Tibial nerve (tissue), 4 donors: ENCODE measurements around the gene NFE2L3. TPM values are rescaled to one million over a fixed set of nuclear protein-coding genes. Genes with fewer than 3 reads are reported as not detected.

Experiments used
- DNase-seq, 2 donors: peaks; one replicate each; pipeline ENCODE4 v3.0.0-alpha.2; 2019; ENCODE audit warnings: low spot score in 2 of 2
- H3K27ac ChIP-seq, 4 donors: fragments of 200-600 bp; sonication (generic) in 3 of 4; one replicate each; pipeline ENCODE4 v1.5.1; 2017 to 2019; ENCODE audit warnings: mild to moderate bottlenecking in 1 of 4
- H3K27me3 ChIP-seq, 2 donors: fragments of 200-600 bp; sonication (generic) in 1 of 2; one replicate each; pipeline versions ENCODE4 v1.5.1 to v1.6.0; 2017 to 2019
- H3K36me3 ChIP-seq, 3 donors: fragments of 200-600 bp; sonication (generic); one replicate each; pipeline ENCODE4 v1.5.1; 2018 to 2019
- H3K4me1 ChIP-seq, 4 donors: fragments of 200-600 bp; sonication (generic) in 3 of 4; one replicate each; pipeline ENCODE4 v1.5.1; 2017 to 2019
- H3K4me3 ChIP-seq, 4 donors: fragments of 200-600 bp; sonication (generic) in 3 of 4; one replicate each; pipeline ENCODE4 v1.5.1; 2017 to 2019; ENCODE audit warnings: mild to moderate bottlenecking in 1 of 4, moderate library complexity in 1 of 4
- H3K9me3 ChIP-seq, 4 donors: fragments of 200-600 bp; sonication (generic) in 3 of 4; one replicate each; pipeline ENCODE4 v1.5.1; 2017 to 2019
- EP300 ChIP-seq, 2 donors: sonication (generic); formaldehyde crosslinking; IDR thresholded peaks; one replicate each; pipeline ENCODE4 v1.6.1; 2017; ENCODE audit warnings: antibody characterized with exemption in 2 of 2, mild to moderate bottlenecking in 1 of 2
- POLR2A ChIP-seq, 2 donors: fragments of 450-650 bp; IDR thresholded peaks; one replicate each; pipeline ENCODE4 v1.6.1; 2017; ENCODE audit warnings: antibody characterized with exemption in 2 of 2, mild to moderate bottlenecking in 2 of 2, moderate library complexity in 2 of 2
- WGBS, 2 donors: methylation state at CpG; one replicate each; pipeline ENCODE4 v1.1.5; 2018; 5-methylcytosine and 5-hydroxymethylcytosine counted together
- total RNA-seq, 4 donors: library from RNA; depleted of rRNA; stranded (reverse); fragments of >200 nt; gene quantifications; one replicate each; pipeline ENCODE4 v1.1.0, GENCODE V29; 2016
- TF ChIP-seq, protein P1 (sequence below), 5 experiments: fragments of 200-600 bp in 3 of 5; fragments of 450-650 bp in 2 of 5; sonication (generic) in 3 of 5; IDR thresholded peaks; one replicate each; pipeline ENCODE4 v1.5.1; 2016 to 2019; ENCODE audit warnings: antibody characterized with exemption in 5 of 5, mild to moderate bottlenecking in 3 of 5, moderate library complexity in 2 of 5

The NFE2L3 gene
- total RNA-seq, 4 donors from 2014 or later: 2.7 to 6.5 (median 5.1) TPM

DNA sequence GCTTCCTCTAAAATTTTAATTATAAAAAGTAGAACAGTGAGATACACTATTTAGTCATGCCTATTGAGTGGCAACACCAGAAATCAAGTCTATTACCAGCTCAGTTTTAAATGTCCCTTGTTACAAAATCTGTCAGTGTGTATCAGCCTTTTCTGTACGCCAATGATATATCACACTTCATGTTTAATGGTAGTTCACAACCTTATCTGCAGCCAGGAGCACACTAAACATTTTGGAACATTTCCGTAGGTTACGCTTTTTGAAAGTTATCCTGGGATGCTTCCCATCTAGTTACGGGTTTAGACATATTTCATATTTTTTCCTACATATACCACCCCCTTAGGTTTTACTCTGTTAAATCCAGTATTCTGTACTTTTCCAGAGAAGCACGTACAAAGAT lies 43.2 kb downstream of the NFE2L3 start:
- H3K9me3 ChIP-seq: no peaks in the 10 kb centered on the region
- H3K4me3 ChIP-seq: no peak overlapping the region
- DNase-seq: no peak
- TF ChIP-seq POLR2A (IDR thresholded peaks at IDR 0.05): no peak
- no peak for TF ChIP-seq EP300 (IDR thresholded peaks at IDR 0.05)
- TF ChIP-seq, protein P1, sequence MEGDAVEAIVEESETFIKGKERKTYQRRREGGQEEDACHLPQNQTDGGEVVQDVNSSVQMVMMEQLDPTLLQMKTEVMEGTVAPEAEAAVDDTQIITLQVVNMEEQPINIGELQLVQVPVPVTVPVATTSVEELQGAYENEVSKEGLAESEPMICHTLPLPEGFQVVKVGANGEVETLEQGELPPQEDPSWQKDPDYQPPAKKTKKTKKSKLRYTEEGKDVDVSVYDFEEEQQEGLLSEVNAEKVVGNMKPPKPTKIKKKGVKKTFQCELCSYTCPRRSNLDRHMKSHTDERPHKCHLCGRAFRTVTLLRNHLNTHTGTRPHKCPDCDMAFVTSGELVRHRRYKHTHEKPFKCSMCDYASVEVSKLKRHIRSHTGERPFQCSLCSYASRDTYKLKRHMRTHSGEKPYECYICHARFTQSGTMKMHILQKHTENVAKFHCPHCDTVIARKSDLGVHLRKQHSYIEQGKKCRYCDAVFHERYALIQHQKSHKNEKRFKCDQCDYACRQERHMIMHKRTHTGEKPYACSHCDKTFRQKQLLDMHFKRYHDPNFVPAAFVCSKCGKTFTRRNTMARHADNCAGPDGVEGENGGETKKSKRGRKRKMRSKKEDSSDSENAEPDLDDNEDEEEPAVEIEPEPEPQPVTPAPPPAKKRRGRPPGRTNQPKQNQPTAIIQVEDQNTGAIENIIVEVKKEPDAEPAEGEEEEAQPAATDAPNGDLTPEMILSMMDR (IDR thresholded peaks at IDR 0.05): no peak
- H3K4me1 ChIP-seq: peaks cover 0 to 67% (median 53%) of the 10 kb centered on the region in 4 donors
- no peaks in the 10 kb centered on the region for H3K27me3 ChIP-seq
- peaks cover 0 to 72% (median 13%) of the 10 kb centered on the region in 3 donors for H3K36me3 ChIP-seq
- H3K27ac ChIP-seq: no peak overlapping the region
- 80 to 84% methylated on average over 5 of the region's 5 CpGs for WGBS, 2 donors

DNA sequence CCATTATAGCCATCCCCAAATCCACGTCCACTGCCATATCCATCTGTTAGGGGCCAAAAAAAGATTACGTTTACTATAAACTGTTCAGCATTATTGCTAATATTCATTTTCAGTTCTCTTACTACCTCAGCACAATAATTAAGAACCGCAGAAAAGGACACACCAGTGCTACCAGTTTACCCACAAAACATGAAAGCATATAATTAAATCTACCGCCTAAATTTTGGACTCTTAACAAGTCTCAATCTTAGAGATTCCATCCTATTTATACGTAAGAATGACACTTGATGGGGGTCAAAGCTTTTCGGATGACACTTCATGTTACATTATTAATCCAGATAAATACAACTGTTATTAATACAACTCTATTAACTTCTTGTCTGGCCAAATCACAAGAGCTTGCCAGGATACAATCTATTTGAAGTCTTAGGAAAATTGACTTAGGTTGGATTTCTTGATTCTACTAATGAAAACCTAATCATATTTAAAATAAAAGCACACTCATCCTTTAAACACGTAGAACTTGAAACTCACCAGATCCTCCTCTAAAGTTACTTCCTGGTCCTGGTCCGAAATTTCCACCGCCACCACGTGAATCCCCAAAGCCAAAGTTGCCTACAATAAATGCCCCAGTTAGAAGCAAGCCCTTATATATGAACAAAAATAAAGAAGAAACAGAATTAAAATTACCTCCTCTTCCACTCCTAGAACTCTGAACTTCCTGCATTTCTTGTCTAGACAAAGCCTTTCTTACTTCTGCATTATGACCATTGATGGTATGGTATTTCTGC lies 44.1 kb downstream of the NFE2L3 start:
- TF ChIP-seq, protein P1 (IDR thresholded peaks at IDR 0.05): no peak
- TF ChIP-seq POLR2A (IDR thresholded peaks at IDR 0.05) (no peak), EP300 (IDR thresholded peaks at IDR 0.05) (no peak)
- Histone ChIP-seq H3K36me3 (peaks cover 0 to 63% (median 4%) of the 10 kb centered on the region in 3 donors), H3K4me3 (peak overlapping the region in 1 of 4 donors; percentile 4), H3K4me1 (peaks cover 0 to 67% (median 53%) of the 10 kb centered on the region in 4 donors), H3K27me3 (no peaks in the 10 kb centered on the region), H3K9me3 (no peaks in the 10 kb centered on the region), H3K27ac (peak overlapping the region in 2 of 4 donors; percentile 3 to 18)
- WGBS, 2 donors: 59 to 64% methylated on average over 10 of the region's 10 CpGs
- DNase-seq: no peak

DNA sequence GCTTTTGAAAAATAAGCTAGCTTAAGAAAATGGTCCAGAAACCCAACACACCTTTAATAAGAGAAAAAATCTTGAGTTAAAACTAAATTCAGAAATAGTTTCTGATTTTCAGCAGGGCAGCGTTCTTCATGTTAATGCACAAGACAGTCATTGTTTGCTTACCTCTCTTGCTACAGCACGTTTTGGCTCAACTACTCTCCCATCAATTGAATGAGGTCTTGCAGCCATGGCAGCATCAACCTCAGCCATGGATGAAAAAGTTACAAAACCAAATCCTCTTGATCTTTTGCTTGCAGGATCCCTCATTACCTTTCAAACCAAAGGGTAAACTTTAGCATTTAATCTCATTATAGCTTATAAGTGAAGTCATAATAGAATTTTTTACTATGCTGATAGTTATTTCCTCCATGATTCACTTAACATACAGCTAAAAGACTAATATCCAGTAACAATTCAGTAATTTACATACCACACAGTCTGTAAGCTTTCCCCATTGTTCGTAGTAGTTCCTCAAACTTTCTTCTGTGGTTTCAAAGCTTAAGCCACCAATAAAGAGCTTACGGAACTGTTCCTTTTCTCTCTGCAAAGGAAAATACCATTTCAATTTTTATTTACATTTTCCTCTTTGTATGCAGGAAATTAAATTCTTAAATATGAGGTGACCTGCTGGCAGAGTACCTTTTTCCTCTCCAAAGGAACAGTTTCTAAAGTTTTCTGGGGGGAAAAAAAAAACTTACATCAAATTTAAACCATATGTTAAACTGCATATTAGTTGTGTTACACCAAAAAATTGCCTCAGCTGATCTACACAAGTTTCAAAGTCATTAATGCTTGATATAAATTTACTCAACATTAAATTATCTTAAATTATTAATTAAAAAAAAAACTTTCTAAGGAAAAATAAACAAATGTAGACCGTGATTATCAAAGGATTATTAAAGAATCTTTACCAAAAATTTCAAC lies 45.4 kb downstream of the NFE2L3 start:
- DNase-seq: no peak
- Histone ChIP-seq H3K4me3 (peak overlapping the region; percentile 81 to 95 (median 94)), H3K36me3 (peaks cover 0 to 49% (median 0%) of the 10 kb centered on the region in 3 donors), H3K9me3 (no peaks in the 10 kb centered on the region), H3K27me3 (no peaks in the 10 kb centered on the region), H3K4me1 (peaks cover 0 to 54% (median 52%) of the 10 kb centered on the region in 4 donors), H3K27ac (peak overlapping the region; percentile 98 to 100 (median 100))
- TF ChIP-seq EP300 (IDR thresholded peaks at IDR 0.05) (no peak), POLR2A (IDR thresholded peaks at IDR 0.05) (no peak)
- TF ChIP-seq, protein P1 (IDR thresholded peaks at IDR 0.05): no peak
- WGBS, 2 donors: 5 to 7% methylated on average over 5 of the region's 5 CpGs

DNA sequence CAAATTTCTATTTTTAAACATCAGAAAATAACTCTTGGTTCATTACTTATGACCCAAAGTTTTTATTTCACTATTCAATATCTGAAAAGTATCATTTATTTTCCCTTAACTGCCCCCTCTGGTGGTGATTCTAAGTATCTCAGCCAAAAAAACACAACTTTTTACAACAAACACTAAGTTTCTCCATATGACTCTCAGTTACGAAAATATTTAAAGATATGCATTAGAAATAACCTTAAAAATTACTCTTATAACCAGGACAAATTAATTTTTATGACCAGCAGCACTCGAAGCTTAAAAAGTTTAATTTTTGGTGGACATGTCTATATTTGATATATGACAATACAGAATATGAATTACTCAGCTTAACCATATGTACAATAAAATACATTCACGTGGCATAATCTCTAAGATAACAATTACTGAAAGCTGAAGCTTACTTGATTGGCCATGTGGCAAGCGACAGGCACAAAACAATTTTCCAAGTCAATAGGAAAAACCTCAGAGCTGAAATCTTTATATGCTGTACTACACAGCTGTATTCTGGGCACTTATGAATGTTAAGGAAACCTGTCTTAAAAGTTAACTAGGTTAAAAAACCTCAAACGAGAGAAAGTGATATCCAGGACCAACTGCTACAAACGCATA lies 46.3 kb downstream of the NFE2L3 start:
- 0 to 1% methylated on average over 6 of the region's 6 CpGs for WGBS, 2 donors
- Histone ChIP-seq H3K27ac (peak overlapping the region; percentile 98 to 100 (median 100)), H3K27me3 (no peaks in the 10 kb centered on the region), H3K9me3 (no peaks in the 10 kb centered on the region), H3K36me3 (peaks cover 0 to 41% (median 0%) of the 10 kb centered on the region in 3 donors), H3K4me1 (peaks cover 0 to 55% (median 53%) of the 10 kb centered on the region in 4 donors), H3K4me3 (peak overlapping the region; percentile 81 to 95 (median 94))
- DNase-seq: peak in 1 of 2 donors; percentile 80
- TF ChIP-seq, protein P1 (IDR thresholded peaks at IDR 0.05): peak; percentile 60 to 73 (median 70)
- no peak for TF ChIP-seq POLR2A (IDR thresholded peaks at IDR 0.05)
- no peak for TF ChIP-seq EP300 (IDR thresholded peaks at IDR 0.05)
